GM23248 (cell line): ENCODE measurements around the gene AGO4.

Source experiments
- EZH2 ChIP-seq: fragments of 200-600 bp; sonication (generic); IDR thresholded peaks from 2 replicates; pipeline ENCODE4 v1.6.1; 2018; ENCODE audit warnings: antibody characterized with exemption, mild to moderate bottlenecking; ENCODE audit not compliant: insufficient read depth, poor library complexity, severe bottlenecking
- EZH2phosphoT487 ChIP-seq: fragments of 200-600 bp; sonication (generic); IDR thresholded peaks from 2 replicates; pipeline ENCODE4 v1.6.1; 2018; ENCODE audit warnings: antibody characterized with exemption, moderate library complexity, mild to moderate bottlenecking, low read depth; ENCODE audit not compliant: insufficient read depth

DNA sequence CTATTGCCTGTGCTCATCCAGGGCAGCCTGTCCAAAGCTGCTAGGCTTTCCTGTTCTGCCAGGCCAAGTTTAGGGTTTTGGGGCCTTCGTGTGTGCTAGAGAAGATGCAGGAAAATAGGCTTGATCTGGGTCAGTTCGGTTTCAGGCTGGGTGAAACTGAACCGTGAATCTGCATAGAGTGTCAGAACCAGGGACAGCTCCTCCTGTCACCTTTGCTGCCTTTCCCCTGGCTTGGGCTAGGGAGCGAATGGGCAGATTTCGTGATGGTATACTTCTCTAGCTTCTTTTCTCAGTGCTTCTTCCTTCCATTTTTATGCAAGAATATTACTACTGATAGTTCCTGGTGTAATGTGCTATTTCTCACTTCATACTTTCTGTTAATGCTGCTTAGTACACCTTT is 69.2 kb downstream of the AGO4 start:
- TF ChIP-seq EZH2 (no peak), EZH2phosphoT487 (no peak)
